Osteocyte (in vitro differentiated cells): ENCODE data around the gene SLC20A1. TPM values are rescaled to one million over a fixed set of nuclear protein-coding genes. Genes with fewer than 3 reads are reported as not detected.

Experiments used
- DNase-seq: peaks from one replicate; pipeline ENCODE4 v3.0.0; 2021; ENCODE audit warnings: mixed read lengths; ENCODE audit not compliant: unreplicated experiment; ENCODE audit errors: extremely low spot score
- H3K27ac Mint-ChIP-seq: one replicate; pipeline ENCODE4 v1.8.0; 2021; ENCODE audit warnings: mild to moderate bottlenecking, mixed read lengths; ENCODE audit not compliant: unreplicated experiment
- H3K27me3 Mint-ChIP-seq: one replicate; pipeline ENCODE4 v1.8.0; 2021; ENCODE audit warnings: mixed read lengths; ENCODE audit not compliant: unreplicated experiment
- H3K36me3 Mint-ChIP-seq: one replicate; pipeline ENCODE4 v1.8.0; 2021; ENCODE audit warnings: mixed read lengths; ENCODE audit not compliant: unreplicated experiment
- H3K4me1 Mint-ChIP-seq: one replicate; pipeline ENCODE4 v1.8.0; 2021; ENCODE audit warnings: mixed read lengths; ENCODE audit not compliant: unreplicated experiment
- H3K4me3 Mint-ChIP-seq: one replicate; pipeline ENCODE4 v1.8.0; 2021; ENCODE audit warnings: mild to moderate bottlenecking, moderate library complexity, mixed read lengths; ENCODE audit not compliant: unreplicated experiment
- H3K9me3 Mint-ChIP-seq: one replicate; pipeline ENCODE4 v1.8.0; 2021; ENCODE audit warnings: mixed read lengths; ENCODE audit not compliant: unreplicated experiment
- total RNA-seq: library from RNA; stranded (reverse); gene quantifications from 2 replicates; pipeline ENCODE4 v1.2.1, GENCODE V29; 2021
- TF ChIP-seq, protein P1 (sequence below): fragments of 200-600 bp; sonication (generic); IDR thresholded peaks from 2 replicates; pipeline ENCODE4 v1.5.0; 2021; ENCODE audit warnings: antibody characterized with exemption, mild to moderate bottlenecking, moderate library complexity

SLC20A1 gene
- total RNA-seq, 1 donor from 2014 or later = 80.4 TPM

DNA sequence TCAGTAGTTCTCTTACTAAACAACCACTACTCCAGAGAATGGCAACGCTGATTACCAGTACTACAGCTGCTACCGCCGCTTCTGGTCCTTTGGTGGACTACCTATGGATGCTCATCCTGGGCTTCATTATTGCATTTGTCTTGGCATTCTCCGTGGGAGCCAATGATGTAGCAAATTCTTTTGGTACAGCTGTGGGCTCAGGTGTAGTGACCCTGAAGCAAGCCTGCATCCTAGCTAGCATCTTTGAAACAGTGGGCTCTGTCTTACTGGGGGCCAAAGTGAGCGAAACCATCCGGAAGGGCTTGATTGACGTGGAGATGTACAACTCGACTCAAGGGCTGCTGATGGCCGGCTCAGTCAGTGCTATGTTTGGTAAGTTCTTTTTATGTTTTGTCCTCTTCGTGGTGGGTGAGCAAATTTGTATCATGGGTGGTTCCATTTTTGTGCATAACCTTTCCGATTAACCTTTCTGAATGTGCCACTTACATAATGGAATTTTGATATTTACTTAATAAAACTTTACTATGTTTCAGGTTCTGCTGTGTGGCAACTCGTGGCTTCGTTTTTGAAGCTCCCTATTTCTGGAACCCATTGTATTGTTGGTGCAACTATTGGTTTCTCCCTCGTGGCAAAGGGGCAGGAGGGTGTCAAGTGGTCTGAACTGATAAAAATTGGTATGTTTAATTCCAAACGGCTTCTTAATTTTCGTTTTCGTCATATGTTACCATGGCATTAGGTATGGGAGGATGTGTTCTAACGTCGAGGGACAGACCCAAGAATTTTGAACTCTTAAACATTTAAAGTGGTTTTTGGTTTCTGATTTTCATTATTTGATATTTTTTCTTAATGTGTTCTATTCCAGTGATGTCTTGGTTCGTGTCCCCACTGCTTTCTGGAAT lies 1.3 kb downstream of the SLC20A1 start:
- peaks cover 45% of the 10 kb centered on the region for H3K36me3 Mint-ChIP-seq
- TF ChIP-seq, protein P1, sequence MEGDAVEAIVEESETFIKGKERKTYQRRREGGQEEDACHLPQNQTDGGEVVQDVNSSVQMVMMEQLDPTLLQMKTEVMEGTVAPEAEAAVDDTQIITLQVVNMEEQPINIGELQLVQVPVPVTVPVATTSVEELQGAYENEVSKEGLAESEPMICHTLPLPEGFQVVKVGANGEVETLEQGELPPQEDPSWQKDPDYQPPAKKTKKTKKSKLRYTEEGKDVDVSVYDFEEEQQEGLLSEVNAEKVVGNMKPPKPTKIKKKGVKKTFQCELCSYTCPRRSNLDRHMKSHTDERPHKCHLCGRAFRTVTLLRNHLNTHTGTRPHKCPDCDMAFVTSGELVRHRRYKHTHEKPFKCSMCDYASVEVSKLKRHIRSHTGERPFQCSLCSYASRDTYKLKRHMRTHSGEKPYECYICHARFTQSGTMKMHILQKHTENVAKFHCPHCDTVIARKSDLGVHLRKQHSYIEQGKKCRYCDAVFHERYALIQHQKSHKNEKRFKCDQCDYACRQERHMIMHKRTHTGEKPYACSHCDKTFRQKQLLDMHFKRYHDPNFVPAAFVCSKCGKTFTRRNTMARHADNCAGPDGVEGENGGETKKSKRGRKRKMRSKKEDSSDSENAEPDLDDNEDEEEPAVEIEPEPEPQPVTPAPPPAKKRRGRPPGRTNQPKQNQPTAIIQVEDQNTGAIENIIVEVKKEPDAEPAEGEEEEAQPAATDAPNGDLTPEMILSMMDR = no peak
- peaks cover 56% of the 10 kb centered on the region for H3K4me1 Mint-ChIP-seq
- no peaks in the 10 kb centered on the region for H3K27me3 Mint-ChIP-seq
- H3K9me3 Mint-ChIP-seq = no peaks in the 10 kb centered on the region
- no peak for DNase-seq
- H3K27ac Mint-ChIP-seq = peak overlapping the region; percentile 91
- H3K4me3 Mint-ChIP-seq = peak overlapping the region; percentile 92

DNA sequence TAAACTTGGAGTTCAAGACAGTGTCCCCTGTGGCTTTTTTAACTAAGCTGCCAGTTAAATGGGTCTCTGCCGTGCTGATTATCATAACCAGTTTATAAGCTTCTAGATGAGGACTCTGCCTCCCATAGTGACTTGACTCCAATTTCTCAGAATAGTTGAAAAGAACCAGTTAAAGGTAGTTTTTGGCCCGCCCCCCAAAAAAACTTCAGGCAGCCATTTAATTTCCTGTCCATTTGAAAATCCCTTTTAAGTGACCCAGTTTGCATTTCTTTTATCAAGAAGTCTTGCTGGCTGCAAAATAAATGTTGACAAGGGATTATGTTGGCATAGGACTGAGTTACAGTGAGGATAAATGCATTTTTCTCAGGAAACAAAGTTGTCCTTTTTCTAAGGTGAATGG lies 2.3 kb downstream of the SLC20A1 start:
- Mint-ChIP-seq H3K9me3 (no peaks in the 10 kb centered on the region), H3K36me3 (peaks cover 55% of the 10 kb centered on the region), H3K4me3 (peak overlapping the region; percentile 92), H3K4me1 (peaks cover 54% of the 10 kb centered on the region), H3K27me3 (no peaks in the 10 kb centered on the region), H3K27ac (peak overlapping the region; percentile 32)
- DNase-seq = no peak
- TF ChIP-seq, protein P1 = no peak

DNA sequence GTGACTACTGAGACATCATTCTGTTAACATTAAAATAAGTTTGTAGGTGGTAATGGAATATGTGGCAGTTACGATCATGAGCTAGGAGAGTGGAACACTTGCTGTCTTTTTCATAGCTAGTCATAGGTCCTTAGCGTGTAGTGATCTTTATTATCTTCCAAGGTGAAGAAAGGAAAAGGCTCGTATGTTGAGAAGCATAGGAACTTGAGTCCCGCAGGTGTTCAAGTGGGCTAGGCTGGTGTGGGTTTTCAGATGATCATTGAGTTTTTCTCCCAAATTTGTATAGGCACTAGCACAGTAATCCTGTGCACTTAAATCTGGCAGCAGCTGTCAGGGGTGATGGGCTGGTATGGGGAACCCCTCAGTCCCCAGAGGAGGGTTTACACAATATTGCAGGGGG lies 10.9 kb downstream of the SLC20A1 start:
- Mint-ChIP-seq H3K9me3 (no peaks in the 10 kb centered on the region), H3K27ac (no peak overlapping the region), H3K4me3 (no peak overlapping the region), H3K4me1 (peaks cover 12% of the 10 kb centered on the region), H3K27me3 (no peaks in the 10 kb centered on the region), H3K36me3 (peaks cover 74% of the 10 kb centered on the region)
- DNase-seq = no peak
- TF ChIP-seq, protein P1 = no peak

DNA sequence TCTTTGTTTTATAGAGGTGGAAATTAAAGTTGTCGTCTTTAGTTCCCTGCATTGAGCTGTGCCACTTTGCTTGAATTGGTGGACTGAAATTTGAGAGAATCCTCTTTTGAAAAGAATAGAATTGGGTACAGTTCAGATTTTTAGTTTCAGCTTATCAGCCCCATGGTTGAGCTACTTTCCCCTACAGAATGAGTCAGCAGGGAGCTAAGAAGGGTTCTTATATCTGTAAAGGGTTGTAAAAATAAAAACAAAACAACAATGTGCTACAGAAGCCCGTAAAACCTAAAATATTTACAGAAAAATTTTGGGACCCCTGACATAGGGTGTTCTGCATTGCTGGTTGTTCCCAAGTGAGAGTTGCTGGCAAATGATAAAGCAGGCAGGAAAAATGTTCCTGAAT lies 12.6 kb downstream of the SLC20A1 start:
- H3K4me3 Mint-ChIP-seq = no peak overlapping the region
- no peaks in the 10 kb centered on the region for H3K9me3 Mint-ChIP-seq
- peaks cover 69% of the 10 kb centered on the region for H3K36me3 Mint-ChIP-seq
- H3K27me3 Mint-ChIP-seq = no peaks in the 10 kb centered on the region
- peaks cover 10% of the 10 kb centered on the region for H3K4me1 Mint-ChIP-seq
- TF ChIP-seq, protein P1 = no peak
- H3K27ac Mint-ChIP-seq = no peak overlapping the region
- no peak for DNase-seq

DNA sequence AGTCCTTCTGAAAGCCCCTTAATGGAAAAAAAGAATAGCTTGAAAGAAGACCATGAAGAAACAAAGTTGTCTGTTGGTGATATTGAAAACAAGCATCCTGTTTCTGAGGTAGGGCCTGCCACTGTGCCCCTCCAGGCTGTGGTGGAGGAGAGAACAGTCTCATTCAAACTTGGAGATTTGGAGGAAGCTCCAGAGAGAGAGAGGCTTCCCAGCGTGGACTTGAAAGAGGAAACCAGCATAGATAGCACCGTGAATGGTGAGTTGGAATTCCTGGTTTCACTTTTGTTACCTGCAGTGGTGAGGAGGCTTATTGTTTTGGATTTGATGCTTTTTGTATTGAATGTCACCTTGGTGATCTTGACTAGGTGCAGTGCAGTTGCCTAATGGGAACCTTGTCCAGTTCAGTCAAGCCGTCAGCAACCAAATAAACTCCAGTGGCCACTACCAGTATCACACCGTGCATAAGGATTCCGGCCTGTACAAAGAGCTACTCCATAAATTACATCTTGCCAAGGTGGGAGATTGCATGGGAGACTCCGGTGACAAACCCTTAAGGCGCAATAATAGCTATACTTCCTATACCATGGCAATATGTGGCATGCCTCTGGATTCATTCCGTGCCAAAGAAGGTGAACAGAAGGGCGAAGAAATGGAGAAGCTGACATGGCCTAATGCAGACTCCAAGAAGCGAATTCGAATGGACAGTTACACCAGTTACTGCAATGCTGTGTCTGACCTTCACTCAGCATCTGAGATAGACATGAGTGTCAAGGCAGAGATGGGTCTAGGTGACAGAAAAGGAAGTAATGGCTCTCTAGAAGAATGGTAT lies 13.3 kb downstream of the SLC20A1 start:
- no peak overlapping the region for H3K27ac Mint-ChIP-seq
- no peak overlapping the region for H3K4me3 Mint-ChIP-seq
- H3K9me3 Mint-ChIP-seq = no peaks in the 10 kb centered on the region
- peaks cover 73% of the 10 kb centered on the region for H3K36me3 Mint-ChIP-seq
- TF ChIP-seq, protein P1 = no peak
- peaks cover 10% of the 10 kb centered on the region for H3K4me1 Mint-ChIP-seq
- no peak for DNase-seq
- no peaks in the 10 kb centered on the region for H3K27me3 Mint-ChIP-seq
